ENCODE results near the gene WNT3A.
"Not testable (repeated sequence)": the region's sequence is repeated elsewhere in the genome, so short reads cannot be mapped to it uniquely, and the experiment has no call there.

The WNT3A gene

GRCh38 chr1:228013131-228013934 is 6.5 kb downstream of the WNT3A start:
- DNase-seq = no peak

DNA sequence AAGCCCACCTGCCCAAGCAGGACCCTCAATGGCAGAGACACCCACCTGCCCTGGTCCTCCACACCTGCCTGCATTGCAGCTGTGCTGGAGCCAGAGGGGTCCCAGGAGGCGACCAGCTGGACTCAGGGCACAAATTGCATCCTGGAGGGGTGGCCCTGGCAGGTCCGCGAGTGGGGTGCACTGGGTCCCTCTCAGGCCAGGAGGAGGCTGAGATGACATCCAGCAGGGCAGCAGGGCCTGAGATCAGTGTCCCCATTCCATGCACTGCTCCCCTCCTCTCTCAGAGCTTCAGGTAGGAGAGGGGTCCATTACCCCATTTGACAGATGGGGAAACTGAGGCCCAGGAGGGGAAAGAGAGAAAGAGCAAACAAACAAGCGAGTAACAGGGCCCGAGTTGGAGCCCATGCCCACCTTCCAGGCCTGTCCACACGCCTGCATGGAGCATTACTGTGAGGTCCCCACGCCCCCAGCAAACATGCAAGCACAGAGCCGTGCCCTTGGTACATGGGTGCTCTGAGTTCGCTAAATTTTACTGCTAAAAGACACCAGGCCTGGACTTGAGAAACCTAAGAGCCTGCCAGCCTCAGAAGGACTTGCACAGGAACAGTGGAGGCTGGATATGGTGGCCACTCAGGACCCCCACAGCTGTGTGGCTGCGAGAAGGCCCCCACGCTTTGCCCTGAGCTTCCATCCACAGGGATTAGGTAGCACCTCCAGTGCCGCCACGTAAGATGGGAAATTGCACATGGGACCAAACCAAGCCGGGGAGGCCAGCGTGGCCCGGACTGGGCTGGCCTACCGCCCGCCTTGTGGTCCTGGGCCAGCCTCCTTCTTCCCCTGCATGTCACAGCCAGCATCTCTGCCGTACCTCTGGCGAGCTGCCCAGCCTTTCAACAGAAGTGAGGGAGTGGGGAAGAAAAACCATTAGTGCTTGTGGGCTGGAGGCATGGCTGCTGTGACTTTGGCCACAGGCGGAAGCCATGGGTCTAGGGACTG is 7.4 kb downstream of the WNT3A start:
- no peak for DNase-seq

DNA sequence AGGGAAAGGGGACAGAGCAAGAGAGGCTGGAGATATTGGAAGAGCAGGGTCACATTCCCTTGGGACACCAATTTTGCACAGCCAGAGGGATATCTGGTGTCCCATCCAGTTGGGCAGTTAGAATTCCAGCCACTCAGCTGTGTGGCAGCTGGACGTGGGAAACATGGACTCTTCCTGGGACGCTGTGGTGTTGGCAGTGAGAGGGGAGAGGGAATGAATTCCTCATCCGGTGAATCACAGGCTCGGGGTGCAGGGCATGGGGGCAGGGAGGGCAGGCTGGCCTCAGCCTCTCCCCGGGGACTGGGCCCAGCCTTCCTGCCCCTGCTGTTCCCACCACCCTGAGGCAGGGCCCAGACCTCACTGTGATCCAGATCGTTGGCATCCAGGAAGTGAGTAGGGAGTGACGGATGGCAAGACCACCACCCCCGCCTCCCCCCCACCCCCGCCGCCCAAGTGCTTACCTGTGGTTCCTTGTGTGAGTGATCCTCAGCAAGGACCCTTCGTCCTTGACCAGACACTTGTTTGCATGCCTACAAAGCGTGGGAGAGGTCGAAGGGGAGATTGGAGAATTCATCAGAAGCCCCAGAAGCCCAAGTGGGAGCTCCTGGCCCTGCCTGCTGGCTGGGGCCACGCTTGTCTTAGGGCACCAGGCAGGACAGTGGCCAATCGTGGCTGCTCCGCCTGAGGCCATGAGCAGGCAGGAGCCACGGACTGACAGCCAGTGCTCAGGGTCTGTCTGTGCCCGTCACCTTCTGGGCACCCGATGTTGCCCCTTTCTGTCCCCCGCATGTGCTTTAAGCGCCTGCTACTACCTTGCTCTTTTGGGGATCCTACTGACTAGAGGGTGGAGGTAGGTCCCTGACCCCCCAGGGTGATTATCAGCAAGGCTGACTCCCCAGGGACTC is 8.7 kb downstream of the WNT3A start:
- no peak for DNase-seq

DNA sequence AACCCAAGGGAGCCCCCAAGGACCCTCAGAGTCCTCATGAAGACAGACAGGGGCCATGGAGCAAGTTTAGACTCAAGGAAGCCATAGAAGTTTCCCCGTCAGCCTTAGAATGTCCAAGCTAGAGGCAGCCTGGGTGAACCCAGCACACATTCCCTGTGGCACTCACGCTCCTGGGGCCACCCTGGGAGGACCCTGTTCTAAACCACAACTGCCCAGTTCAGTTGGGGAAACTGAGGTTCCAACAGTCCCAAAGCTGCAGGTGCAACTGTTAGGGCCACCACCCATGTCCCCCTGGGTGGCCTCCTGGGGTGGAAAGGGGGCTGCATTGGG is 9.3 kb downstream of the WNT3A start:
- DNase-seq = no peak

DNA sequence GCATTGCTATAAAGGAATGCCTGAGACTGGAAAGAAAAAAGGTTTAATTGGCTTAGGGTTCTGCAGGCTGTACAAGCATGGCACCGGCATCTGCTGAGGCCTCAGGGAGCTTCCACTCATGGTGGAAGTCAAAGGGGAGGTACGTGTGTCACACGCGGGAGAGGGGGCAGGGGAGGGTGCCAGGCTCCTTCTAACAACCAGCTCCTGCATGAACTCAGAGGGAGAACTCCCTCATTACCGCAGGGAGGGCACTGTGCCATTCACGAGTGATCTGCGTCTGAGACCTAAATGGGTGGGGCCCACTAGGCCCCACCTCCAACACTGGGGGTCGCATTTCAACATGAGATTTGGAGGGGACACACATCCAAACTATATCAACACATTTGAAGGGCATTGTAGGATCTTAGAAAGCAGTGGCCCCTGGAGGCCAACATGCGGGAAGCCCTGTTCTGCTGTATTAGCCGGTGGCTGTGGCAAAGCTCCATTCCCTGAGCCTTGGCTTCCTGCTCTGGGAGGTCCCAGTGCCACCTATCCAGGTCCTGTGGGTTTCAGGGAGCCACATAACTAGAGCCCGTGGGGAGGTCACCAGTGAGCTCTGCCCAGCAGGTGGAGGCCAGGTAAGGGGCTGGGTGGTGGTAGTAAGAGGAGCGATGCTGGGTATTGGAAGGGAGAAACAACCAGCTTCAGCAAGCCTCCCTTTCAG is 10.0 kb downstream of the WNT3A start:
- no peak for DNase-seq

DNA sequence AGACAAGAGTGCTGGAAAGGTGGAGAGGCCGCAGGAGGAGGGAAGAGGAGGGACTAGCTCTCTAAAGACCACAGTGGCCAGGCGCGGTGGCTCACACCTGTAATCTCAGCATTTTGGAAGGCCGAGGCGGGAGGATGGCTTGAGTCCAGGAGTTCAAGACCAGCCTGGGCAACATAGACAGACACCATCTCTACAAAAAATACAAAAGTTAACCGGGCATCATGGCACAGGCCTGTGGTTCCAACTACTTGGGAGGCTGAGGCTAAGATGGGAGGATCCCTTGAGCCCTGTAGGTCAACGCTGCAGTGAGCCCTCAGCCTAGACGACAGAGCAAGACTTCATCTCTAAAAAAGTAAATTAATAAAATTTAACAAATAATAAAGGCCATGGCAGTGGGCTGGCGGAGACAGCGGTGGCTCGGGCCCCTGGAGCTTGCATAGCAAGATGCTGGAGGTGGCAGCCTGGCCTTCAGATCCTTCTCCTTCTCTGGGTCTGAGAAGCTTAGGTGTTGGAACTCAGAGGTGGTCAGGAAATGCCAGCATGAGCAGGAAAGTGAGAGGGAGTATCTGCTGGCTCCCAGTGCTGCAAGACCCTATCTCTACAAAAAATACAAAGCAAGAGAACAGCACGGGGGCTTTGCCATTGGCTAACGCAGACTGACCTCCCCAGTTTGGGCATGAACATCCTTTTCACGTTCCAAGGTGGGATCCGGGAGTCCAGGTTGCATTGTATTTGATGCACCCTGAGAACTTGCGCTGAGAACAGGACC is 10.7 kb downstream of the WNT3A start:
- no peak for DNase-seq

- no peak for DNase-seq
These were observed 11.3 kb downstream of the WNT3A start for GRCh38 chr1:228018125-228018398.

DNA sequence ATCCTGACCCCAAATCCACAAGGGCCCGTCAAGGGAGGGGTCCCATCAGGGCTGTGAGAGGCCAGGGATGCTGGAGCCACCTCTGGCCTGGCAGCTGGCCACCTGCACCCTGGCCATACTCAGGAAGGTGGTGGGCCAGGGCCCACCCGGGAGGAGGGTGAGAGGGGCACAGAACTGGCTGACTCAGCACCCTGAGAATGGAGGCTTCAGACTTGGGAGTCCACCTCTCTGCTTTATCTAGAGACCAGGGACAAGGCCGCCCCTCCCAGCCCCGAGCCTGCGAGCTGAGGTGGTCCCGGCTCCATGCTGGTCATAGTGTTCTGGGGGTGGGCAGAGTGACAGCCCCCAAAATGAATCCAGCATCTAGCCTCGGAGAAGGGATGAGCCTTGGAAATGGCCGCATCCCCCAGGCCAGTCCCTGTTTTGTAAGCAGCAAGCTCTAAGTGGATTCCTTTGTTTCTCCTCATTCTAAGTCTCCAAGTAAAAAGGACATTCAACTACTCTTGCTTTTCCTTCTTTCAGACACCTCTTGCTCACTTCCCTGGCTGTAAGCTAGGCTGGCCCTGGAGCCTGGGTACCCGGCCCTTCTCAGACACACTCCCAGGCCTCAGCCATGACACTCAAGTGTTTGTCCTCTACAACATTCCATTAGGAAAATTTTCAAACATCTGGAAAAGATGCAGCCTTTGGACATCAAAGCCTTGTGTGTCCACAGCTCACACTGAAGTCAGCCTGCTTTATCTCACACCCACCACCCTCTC is 12.3 kb downstream of the WNT3A start:
- DNase-seq = no peak

- DNase-seq = not testable (repeated sequence)
These were observed 12.9 kb downstream of the WNT3A start for GRCh38 chr1:228019722-228020083.

- DNase-seq = no peak
These were observed 14.0 kb downstream of the WNT3A start for GRCh38 chr1:228020686-228021354.

DNA sequence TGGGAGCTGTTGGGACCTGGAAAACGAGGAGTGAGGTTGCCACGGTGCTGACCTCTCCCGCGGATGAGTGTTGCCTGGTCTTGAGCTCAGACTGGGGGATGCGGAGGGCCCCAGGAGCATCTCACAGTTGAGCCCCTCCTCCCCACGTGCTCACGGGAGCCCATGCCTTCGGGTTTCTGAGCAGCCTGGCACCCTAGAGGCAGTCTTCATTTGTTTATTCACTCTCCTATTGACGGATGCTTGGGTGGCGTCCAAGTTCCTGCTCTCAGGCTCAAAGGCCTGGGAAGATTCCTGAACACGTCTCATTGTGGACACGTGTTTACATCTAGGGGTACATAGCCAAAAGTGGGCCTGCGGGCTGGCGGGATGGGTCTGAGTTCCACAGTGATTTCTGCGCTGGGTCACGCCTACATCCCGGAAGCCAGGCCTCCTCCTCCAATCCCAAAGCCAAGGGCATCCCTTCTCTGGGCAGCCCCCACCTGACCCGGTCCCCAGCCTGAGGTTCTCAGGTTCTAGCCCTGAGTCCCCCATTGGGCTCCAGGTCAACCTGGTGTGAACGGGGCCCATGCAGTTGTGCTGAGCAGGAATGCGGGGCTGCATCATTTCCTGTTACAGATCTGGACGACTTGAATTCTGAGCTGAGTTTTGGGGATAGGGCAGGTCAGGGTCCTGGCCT is 14.7 kb downstream of the WNT3A start:
- no peak for DNase-seq

DNA sequence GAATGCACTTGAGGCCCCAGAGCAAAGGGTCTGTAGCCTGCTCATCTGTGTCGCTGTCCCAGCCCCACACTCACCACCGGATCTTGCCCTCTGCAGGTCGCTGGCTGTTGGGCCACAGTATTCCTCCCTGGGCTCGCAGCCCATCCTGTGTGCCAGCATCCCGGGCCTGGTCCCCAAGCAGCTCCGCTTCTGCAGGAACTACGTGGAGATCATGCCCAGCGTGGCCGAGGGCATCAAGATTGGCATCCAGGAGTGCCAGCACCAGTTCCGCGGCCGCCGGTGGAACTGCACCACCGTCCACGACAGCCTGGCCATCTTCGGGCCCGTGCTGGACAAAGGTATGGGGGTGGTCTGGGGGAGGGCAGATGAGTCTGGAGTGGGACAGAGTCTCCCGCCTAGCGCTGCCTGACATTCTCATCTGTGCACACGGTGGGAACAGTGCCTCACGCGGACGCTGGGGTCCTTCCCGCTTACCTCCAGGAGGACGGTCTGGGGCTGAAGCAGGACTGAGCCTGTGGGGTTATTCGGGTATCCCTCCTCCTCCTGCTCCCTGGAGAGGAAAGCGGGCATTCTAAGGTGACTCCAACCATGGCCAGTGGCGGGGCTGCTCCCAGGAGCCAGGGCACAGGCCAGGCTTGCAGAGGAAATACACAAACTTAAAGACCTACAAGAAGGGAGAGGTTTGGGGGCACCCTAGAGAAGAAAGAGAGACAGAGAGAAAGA is 15.9 kb downstream of the WNT3A start:
- no peak for DNase-seq

GRCh38 chr1:228023294-228023639 is 16.5 kb downstream of the WNT3A start:
- DNase-seq = no peak

- no peak for DNase-seq
These were observed 22.5 kb downstream of the WNT3A start for GRCh38 chr1:228029281-228029680.

DNA sequence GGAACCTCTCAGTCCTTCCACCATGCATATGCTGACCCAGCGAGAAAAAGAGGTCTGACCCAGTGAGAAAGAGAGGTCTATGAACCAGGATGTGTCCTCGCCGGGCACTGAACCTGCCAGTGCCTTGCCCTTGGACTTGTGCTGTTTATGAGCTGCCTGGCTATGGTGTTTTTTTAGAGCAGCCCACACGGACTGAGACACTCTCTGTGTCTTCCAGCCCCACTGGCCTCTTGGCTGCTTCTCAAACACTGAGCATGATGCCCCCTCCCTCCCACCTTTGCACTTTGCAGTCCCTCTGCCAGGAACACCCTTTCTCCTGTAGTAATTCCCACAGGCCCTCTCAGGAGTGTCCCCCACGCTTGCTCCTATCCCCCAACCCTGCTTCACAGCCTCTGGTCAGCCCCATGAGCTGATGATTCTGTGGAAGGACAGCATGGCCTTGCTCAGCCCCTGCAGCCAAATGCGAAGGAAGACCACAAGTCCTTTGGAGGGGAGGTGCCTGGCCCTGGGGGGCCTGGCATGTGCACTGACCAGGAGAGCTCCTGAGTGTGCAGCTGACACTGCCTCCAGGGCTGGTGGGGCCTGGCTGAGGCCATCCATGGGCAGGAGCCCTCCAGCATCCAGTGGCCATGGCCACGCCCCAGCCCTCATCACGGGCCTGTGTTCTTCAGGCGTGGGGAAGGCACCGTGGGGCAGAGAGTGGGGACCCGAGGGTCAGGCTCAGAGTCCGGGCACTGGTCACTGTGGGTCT is 23.8 kb downstream of the WNT3A start:
- DNase-seq = no peak

GRCh38 chr1:228031276-228031995 is 24.6 kb downstream of the WNT3A start:
- DNase-seq = no peak

DNA sequence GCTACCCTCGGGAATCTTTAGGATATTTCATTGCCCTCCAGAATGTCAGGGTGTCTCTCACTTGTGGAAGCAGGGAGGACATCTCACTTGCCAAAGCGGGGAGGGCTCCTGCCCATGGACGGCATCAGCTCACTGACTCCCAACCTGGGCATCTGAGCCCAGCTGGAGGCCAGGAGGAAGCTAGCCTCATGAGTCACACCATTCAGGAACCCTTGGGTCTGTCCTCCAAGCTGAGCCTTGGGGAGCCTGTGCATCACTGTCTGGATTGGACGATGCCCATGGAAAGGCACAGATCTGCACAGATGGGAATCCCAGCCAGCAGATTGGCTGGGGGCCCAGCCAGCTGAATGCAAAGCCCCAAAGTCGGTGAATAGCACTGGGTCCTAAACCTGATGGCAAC is 25.2 kb downstream of the WNT3A start:
- DNase-seq = no peak

GRCh38 chr1:228033376-228033775 is 26.6 kb downstream of the WNT3A start:
- DNase-seq = no peak
